Posterior cingulate gyrus (tissue), 11 donors: ENCODE data around the gene WDR55.
"Not testable (repeated sequence)": the region's sequence is repeated elsewhere in the genome, so short reads cannot be mapped to it uniquely, and the experiment has no call there.

Experiments
- DNase-seq, 10 donors: peaks; one replicate each; pipeline versions ENCODE4 v3.0.0 to v3.0.0-alpha.2; 2020 to 2021; ENCODE audit warnings: mixed read lengths in 3 of 10
- intact Hi-C: fragments of 100-400 bp; cut with DNase I; formaldehyde crosslinking; loops from one replicate; pipeline ENCODE4 v1.15.1; 2023

WDR55 gene

GRCh38 chr5:140642718-140643117, 22.0 kb upstream of the WDR55 start:
- DNase-seq, result no peak
- intact Hi-C loops, result no loop called here

GRCh38 chr5:140647042-140647419, 17.7 kb upstream of the WDR55 start:
- no peak for DNase-seq
- intact Hi-C loops, result loop anchor here (1.0 to 5.0 kb wide), 3 partner anchors 8 to 245 kb away; partner anchors contain the start of genes ANKHD1, TMCO6 and WDR55

DNA sequence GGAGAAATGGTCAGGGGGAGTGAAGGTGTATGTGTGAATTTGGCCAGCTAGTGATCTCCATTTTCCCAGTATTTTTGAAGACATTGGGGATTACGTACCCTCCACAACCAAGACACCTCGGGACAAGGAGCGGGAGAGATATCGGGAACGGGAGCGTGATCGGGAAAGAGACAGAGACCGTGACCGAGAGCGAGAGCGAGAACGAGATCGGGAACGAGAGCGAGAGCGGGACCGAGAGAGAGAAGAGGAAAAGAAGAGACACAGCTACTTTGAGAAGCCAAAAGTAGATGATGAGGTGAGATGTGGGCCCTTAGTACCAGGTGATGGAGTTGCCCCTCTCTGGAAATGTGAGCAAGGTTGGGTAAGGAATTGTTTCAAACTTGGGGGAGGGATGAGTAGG, 5.8 kb upstream of the WDR55 start:
- intact Hi-C loops, result no loop called here

GRCh38 chr5:140660371-140660770, 4.3 kb upstream of the WDR55 start:
- DNase-seq, intact Hi-C loops: not testable (repeated sequence)

More for the DNA sequence above, 5.8 kb upstream of the WDR55 start:
- no peak for DNase-seq

GRCh38 chr5:140664030-140664358, 710 bp upstream of the WDR55 start:
- intact Hi-C loops, result loop anchor here (2.0 kb wide), 2 partner anchors 17 to 27 kb away; partner anchors contain the start of genes HARS1, HARS2, IK and NDUFA2
- DNase-seq, result peak in 1 of 10 donors; percentile 74

- intact Hi-C loops, DNase-seq: not testable (repeated sequence)
These were observed 6.3 kb downstream of the WDR55 start for GRCh38 chr5:140671035-140671434.

- DNase-seq, result no peak
- intact Hi-C loops, result no loop called here
These were observed 6.9 kb downstream of the WDR55 start for GRCh38 chr5:140671472-140672125.

DNA sequence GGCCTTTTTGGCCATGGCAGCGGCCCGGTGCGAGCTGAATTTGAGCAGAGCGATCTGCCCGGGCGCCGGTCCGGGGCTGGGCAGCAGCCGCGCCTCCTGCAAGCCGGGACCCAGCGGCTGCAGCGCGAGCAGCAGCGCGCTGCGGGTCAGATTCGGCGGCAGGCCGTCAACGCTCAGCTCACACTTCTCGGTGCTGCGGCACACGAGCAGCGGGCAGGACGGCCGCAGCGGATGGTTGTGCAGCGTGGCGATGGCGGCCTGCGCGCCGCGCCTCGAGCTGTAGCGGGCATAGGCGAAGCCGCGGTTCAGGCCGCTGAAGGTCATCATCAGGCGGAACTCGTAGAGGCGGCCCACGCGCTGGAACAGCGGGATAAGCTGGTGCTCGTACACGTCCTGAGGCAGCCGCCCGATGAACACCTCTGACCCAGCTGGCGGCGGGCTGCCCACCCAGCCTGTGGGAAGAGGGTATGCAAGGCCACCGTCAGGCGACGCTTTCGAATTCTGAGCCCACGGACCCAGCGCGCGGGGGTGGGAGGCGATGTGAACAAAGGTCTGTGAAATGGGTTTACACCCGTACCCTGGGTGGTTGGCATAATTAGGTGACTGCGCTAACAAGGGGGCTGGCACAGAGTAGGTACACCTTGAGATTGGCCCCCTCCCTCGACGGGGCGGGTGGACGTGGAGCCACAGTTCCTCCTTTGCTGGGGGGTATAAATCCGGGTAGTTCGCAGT, 7.9 kb downstream of the WDR55 start:
- peak in 3 of 10 donors; percentile 18 to 80 (median 32) for DNase-seq
- intact Hi-C loops, result no loop called here

- intact Hi-C loops, result no loop called here
- DNase-seq, result peak in 2 of 10 donors; percentile 73 to 87
These were observed 8.7 kb downstream of the WDR55 start, which contains the start of gene DND1 for GRCh38 chr5:140673187-140673976. TSS of gene DND1 (minus strand) at chr5:140673576. CDS start at chr5:140673542, 34 bp downstream.

GRCh38 chr5:140674211-140674610, 9.5 kb downstream of the WDR55 start:
- DNase-seq, result no peak
- intact Hi-C loops, result no loop called here

GRCh38 chr5:140674629-140675028, 9.9 kb downstream of the WDR55 start:
- intact Hi-C loops, result no loop called here
- peak in 1 of 10 donors; percentile 63 for DNase-seq

DNA sequence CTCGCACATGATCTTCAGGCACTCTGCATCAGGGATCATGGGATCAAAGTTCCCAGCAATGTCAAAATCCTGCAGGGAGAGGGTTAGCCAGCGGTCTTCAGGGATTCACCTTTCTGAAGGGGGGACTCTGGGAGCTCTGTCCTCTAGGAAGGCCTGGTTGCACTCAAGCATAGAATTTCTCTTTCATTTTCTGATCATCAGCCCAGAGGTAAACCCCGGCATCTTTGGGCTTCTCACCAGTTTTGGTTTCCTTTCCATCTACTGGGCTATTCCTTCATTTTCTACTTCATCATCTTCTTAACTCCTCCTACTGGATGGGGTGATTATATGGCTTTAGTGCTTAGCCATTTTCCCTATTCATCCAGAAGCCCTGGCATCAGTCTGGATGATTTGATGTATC, 13.2 kb downstream of the WDR55 start:
- no peak for DNase-seq
- intact Hi-C loops, result no loop called here

DNA sequence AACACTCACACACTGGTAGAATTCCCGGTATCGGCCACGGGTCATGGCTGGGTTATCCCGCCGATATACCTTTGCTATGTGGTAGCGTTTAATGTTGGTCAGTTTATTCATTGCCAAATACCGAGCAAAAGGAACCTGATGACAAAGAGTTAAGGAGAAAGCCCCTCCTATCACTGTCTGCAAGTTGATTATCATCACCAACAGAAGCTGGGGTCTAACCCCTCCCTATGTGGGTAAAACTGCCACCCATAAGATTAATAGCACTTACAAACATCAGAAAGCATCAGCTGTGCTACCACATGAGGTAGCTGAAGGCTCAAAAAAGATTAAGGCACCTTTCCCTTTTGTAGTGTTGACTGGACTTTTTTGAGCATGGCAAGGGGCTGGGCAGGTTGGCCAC, 14.3 kb downstream of the WDR55 start:
- no peak for DNase-seq
- intact Hi-C loops, result no loop called here

GRCh38 chr5:140690376-140690932, 25.8 kb downstream of the WDR55 start:
- DNase-seq, result no peak
- intact Hi-C loops, result loop anchor here (2.0 kb wide), 3 partner anchors 26 to 52 kb away; partner anchors contain the start of genes TMCO6 and WDR55

GRCh38 chr5:140690941-140691924, 26.5 kb downstream of the WDR55 start, which contains the start of the genes HARS1 and HARS2:
TSS of gene HARS1 (minus strand) at chr5:140691370. CDS start at chr5:140691304, 66 bp downstream.
TSS of gene HARS2 (plus strand) at chr5:140691455. CDS start at chr5:140691649, 194 bp downstream.
- intact Hi-C loops, result loop anchor here (1.0 to 2.0 kb wide), 4 partner anchors 9 to 52 kb away; partner anchors contain the start of genes TMCO6, WDR55 and ZMAT2

GRCh38 chr5:140694276-140694675, 29.6 kb downstream of the WDR55 start:
- intact Hi-C loops, result no loop called here
- DNase-seq, result no peak

More at GRCh38 chr5:140690941-140691924, 26.5 kb downstream of the WDR55 start, which contains the start of the genes HARS1 and HARS2:
- DNase-seq, result peak; percentile 88 to 99 (median 92)

DNA sequence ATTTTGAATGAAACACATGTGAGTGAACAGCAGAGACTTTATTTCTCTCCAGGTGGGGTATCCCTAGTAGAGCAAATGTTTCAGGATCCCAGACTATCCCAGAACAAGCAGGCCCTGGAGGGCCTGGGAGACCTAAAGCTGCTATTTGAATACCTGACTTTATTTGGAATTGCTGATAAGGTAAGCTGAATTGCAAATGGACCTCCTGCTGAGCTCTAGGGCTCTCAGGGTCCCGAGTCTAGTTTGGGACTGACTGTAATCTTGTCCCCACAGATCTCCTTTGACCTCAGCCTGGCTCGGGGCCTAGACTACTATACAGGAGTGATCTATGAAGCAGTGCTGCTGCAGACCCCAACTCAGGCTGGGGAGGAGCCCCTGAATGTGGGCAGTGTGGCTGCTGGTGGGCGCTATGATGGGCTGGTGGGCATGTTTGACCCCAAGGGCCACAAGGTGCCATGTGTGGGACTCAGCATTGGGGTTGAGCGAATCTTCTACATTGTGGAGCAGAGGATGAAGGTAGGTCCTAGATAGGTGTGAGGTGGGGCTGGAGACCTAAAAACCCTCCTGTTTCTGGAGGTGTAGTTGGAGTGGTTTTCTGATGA, 32.3 kb downstream of the WDR55 start:
- intact Hi-C loops, result no loop called here
- peak in 1 of 10 donors; percentile 63 for DNase-seq
